Ramos (cell line): ENCODE results near the gene LRRC31.

Experiments
- in situ Hi-C: fragments of 300-500 bp; cut with MboI; formaldehyde crosslinking; loops from one replicate; pipeline ENCODE4 v1.14.3; 2022; ENCODE audit warnings: low sequenced_read_pairs; ENCODE audit not compliant: unreplicated experiment

Gene LRRC31

DNA sequence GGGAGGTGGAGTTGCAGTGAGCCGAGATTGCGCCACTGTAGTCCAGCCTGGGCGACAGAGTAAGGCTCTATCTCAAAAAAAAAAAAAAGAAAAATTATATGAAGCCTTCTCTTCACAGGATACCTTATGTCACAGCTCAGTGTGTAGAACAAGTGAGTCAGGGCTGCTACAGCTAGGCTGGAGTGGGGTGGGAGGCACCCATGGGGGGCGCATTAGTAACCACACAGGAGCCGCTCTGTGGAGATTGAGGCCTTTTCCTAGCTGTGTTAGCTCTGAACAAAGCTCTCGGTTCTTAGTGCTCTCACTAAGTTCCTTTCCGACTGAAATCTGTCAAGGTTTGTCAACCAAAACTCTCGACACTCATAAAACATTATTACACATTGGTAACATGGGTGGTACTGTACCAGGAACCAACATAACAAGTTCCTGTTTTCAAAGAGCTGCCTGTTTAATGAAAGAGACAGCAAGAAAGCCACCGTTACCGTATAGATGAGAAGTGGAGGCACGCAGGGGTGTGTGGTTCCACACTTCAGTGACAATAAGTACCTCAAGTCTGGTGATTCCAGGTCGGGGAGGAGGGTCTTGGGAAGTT is 4.5 kb downstream of the LRRC31 start:
- in situ Hi-C loops, result no loop called here

DNA sequence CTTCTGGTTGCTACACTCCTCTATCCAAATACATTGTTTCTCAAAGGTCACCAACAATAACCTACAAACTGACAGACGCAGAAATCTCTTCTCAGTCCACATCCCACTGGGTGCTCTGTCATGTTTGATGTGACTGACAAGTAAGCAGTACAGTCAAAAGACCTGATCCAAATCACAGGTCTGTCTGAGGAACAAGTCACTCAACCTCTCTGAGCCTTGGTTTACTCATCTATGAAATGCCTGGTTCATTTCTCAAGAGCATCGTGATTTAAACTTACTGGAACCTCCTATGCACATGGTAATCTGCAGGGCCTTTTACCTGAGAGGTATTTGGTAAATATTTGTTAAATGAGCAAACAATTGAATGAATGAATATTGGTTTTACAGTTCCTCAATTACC is 5.5 kb downstream of the LRRC31 start:
- in situ Hi-C loops, result no loop called here

DNA sequence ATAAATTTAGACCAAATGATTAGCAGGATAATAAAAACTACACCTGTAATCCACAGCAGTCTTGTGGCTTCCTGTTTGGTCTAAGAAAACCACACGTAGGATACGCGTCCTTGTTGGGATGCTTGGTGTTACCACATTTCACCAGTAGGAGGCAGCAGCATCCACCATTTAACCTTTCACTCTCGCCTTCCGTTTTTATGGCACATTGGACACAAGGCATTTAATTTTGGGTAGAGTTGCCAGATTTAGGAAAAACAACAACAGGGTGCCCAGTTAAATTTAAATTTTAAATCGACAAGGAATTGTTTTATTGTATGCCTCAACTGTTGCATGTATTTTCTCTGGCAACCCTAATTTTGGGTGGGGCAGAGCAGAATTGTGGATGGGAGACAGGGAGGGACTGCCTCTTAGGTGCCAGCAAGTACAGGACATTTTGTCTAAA is 6.3 kb downstream of the LRRC31 start:
- in situ Hi-C loops, result no loop called here

DNA sequence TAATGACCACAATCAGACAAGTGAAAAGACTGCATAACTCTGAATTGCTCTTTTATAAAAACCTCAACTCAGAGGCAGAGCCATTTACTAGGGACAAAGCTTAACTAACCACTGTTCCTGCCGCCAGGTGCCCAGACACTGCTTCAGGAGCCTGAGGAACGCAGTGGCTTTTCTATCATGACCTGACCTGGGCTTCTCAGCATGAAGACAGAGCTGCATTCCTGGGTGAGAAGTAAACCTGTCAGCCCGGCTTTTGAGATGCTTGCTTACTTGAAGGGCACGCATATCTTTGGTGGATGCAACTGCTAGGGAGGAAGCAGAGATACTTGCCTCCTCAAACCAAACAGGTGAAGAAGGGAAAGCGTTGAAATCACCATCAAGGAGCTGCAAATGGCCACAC is 7.9 kb downstream of the LRRC31 start:
- in situ Hi-C loops, result no loop called here

DNA sequence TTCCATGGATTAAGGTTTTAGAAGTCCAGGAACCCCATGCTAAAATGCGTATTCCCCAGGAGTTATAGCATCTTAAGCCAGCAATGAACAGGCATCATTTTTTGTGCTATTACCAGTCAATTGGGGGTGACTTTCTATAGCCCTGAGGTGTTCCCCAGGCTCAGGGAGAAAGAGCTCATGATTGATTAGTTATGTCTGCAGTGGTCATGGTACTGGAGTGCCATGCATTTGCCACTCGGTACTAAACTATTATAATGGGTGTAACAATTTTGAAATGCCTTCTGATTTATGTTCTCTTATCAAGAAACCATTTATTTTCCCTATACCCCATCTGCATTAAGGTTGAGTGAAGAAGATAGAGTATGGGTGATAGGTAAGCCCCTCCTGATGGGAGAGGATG is 11.9 kb downstream of the LRRC31 start:
- in situ Hi-C loops, result no loop called here

DNA sequence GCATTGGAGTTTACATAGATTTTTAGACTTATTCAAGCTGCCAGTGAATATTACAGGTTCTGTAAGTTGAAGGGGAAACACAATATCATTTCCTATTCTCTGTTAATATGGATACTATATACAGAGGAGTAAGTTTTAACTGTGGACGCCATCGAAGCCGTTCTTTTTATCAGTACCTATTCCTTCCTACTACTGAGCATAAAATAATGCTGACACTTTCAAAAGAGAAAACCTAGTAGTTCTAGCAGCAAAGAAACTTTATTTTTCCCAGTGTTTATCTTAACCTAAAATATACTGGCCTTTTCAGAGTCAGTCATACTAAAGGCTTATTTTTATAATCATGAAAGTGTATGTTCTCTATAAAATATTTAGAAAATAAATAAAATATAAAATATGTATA is 14.2 kb downstream of the LRRC31 start:
- in situ Hi-C loops, result no loop called here

DNA sequence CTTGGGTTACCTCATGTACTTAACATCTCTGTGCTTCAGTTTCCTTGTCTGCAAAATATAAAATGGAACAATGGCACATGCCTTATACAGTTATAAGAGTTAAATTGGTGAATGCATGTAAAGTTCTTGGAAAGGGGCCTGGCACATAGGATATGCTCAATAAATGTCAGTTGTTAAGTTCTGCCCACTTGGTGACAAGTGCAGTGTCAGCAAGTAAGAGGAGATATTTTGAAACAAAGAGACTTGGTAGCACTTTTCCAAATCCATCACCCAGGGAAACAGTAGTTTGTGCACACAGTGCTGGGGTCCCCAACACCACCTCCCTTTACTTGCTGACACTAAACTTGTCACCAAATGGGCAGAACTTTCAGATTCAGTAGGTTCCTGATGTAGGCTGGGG is 19.1 kb downstream of the LRRC31 start:
- in situ Hi-C loops, result no loop called here

DNA sequence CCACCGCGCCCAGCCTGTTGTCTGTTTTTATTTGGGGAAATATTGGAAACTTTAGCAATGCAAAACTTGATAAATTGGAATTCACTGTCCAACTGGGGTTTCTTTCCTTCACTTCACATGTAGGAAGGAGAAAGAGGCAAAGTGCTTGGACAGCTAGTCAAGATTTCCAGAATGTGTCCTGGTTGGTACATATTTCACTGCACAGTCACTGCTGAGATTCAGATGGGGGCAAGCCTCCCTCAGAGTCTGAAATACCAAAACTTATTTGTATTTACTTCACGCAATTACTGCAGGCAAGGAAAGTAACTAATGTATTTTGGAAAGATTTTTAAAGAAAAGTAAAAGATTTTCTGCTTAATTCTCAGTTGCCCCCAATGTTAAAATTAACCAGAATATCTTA is 21.0 kb downstream of the LRRC31 start:
- in situ Hi-C loops, result no loop called here

DNA sequence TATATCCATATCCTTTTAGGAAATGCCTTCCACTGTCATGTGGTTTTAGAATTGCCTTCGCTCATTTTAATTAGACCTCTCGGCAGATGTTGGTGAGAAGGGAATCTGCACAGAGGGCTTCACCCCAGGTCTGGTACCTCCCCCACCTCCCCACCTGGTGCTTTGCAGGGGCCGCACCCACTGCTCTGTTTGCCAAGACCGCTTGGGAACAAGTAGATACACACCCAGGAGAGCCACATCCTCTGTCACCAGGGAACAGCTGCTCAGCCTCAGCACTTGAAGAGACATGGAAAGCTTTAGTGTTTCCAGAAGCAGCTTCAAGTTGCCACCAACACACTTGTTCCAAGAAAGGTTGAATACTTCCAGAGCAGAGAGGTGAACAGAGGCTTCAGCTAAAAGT is 21.8 kb downstream of the LRRC31 start:
- in situ Hi-C loops, result no loop called here

DNA sequence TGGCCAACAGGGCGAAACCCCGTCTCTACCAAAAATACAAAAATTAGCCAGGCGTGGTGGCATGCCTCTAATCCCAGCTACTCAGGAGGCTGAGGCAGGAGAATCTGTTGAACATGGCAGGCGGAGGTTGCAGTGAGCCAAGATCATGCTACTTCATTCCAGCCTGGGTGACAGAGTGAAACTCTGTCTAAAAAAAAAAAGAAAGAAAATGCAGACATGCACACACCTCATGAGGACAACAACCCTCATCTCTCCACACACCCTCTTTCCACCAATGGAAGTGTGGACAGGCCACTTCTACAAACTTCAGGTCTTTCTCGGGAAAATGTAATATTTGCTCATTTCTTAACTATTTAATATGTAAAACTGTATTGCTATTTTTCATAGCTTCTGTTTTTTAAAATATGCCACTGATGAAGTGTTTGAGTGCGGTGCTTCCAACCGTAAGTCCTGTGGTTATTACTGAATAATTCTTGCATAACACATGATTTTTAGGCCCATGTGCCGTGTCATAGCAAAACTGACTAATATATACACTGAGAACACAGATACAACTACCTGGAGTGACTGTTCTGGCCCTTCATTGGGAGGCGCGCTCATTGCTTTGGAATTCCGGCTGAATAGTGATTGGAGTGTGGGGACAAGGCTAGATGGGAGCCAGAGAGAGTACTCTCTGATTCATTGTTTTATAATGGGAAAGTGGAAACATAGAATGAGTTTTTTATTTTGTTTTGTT is 23.1 kb downstream of the LRRC31 start:
- in situ Hi-C loops, result no loop called here

DNA sequence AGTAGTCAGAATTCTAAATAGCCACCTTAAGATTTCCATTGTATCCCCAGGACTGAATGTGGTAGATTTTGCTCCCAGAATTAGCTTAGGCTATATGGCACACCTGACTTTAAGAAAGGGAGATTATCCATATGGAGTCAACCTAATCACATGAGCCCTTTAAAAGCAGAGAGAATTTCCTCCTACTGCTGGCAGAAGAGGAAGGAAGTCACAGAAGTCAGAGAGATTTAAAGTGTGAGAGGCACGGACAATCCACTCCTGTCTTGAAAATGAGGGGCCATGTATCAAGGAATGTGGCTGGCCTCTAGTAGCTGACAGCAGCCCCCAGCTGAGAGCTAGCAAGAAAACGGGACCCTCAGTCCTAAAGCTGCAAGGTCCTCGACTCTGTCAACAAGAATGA is 26.8 kb downstream of the LRRC31 start:
- in situ Hi-C loops, result no loop called here

DNA sequence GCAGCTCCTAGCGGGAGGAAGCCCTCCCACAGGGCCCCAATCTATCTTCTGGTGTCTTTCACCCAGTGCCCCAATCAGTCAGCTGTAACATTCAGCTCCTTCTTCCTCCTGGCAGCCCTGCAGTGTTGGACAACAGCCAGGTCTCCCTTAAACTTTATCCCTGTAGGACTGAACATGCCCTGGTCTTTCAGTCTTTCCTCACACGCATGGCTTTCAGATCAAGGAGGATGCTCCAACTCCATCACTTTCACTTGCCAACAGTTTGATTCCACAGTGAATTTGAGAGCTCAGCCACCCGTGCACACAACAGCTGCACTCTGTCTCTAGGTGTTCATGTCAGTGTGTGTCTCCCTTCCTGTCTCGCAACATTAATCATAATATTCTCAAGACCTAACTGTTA is 28.6 kb downstream of the LRRC31 start:
- in situ Hi-C loops, result no loop called here

DNA sequence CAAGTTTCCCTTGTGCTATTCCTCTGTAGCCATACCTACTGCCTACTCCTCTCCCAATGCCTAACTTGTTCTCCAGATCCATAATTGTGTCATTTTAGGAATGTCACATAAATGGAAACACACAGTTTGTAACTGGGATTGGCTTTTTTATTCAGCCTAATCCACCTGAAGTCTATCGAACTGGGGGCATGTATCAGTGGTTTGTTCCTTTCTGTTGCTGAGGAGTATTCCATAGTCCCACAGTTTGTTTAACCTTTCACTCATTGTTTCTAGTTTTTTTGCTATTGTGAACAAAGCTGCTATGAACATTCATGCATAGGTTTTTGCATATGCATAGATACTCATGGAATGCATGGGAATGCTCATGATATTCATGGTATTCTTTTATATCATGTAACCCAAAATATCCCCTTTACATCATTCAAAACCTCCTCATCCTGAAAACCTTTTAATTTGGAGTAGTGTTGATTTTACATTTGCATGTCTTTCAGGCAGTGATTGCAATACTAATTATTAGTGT is 31.2 kb downstream of the LRRC31 start:
- in situ Hi-C loops, result no loop called here

DNA sequence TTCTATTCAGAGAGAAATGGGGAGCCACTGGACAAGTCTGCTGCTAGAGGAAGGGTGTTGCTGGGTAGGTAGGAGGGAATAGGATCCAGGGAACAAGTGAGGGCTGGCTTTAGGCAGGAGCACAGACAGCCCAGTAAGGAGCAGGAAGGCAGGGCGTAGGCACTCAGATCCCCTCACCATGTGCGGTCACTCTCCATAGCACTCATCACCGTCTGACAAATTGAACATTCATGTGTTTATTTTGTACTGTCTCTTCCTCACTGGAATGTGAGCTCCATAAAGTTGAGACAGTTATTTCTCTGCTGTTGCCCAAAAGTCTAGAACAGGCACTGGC is 32.8 kb downstream of the LRRC31 start:
- in situ Hi-C loops, result no loop called here

DNA sequence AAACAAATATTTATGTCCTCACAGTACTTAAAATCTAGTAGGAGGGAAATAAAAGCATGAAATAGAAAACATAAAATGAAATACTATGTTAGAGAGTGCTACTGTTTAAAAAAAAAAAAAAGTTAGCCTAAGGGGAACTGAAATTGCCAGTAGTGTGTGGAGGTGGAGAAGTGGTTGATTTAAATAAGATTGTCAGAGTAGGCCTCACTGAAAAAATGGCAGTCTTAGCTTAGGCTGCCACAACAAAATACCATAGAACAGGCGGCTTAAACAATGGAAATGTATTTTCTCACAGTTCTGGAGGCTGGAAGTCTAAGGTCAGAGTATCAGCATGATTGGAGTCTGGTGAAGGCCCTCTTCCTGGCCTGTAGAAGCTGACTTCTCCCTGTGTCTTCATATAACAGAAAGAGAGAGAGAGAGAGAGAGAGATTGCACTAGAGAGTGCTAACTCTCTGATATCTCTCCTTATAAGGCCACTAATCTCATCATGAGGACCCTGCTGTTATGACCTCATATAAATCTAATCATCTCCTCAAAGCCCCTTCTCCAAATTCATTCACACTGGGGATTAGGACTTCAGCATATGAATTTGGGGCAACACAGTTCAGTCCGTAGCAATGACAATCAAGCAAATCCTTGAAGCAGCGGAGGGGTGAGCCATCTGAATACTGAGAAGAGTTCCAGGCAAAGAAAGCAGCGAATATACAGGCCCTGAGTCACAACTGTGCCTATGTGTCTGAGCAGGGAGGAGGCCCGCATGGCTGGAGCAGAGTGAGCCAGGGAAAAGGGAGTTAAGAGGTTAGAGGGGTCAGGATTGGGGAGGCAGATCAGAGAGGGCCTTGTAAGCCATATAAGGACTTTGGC is 33.4 kb downstream of the LRRC31 start:
- in situ Hi-C loops, result no loop called here

DNA sequence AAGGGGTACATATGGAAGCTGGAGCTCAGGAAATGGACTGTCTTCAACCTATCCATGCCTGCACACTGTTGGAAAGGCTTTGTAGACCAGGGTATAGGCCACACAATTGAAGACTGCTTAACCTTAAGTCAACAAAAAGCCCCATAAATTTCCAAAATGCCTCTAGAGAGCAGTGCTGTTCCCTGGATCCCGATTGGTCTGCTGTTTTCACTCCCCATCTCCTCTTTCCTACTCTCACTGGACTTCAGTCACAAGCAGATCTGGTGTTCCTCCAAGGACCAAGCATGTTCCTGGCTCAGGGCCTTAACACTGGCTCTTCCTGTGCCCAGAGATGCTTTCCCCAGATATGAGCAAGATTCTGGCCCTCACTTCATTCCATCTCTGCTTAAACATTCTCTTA is 34.2 kb downstream of the LRRC31 start:
- in situ Hi-C loops, result no loop called here

DNA sequence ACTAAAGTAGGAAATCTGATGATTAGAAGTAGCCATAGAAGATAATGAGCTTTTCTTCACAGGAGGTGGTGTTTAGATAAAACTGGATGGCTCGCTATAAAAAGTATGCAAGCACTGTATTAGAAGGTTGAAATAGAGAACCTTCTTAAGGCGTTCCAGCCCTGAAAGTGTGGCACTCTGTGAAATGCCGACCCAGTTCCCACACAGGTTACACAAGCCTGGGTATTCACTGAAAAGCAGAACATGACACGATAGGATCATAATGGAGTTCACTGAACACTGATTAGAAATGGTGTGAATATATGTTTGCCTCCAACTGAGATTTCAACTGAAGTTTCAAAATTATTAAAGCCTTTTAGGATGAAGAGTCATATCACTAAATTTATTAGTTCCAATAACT is 42.0 kb downstream of the LRRC31 start:
- in situ Hi-C loops, result no loop called here

DNA sequence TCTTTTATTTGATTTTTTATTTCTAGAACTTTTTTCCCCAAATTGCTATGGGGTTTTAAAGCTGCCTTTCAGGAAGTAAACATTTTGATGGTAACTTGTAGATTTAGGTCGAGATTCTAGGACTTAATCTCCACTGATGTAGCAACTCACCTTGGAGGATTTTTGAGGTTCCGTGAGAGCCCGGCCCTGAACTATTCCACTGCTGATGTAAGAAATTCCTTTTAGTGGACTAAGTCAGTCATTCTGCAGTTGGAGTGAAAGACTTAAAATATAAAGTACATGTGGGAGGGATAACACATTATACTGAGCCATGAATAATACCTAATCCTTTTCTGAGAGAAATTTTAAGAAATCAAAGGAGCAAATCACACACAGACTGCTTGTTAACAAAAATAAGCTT is 44.4 kb downstream of the LRRC31 start:
- in situ Hi-C loops, result no loop called here

DNA sequence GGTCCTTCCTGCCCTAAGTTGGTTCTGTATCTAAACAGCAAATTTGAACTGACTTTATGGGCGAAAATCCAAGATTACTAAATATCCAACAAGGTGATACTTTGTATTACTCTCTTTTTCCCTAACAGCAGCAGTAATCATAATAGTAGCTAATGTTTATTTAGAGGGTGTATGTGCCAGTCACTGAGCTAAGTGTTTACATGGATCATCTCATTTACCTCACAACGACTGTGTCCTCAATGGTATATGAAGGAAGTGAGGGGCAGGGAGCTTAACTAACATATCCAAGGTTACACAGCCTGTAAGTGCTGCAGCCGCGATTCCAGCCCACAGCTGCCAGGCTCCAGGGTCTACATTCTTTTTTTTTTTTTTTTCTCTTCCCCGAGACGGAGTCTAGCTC is 46.8 kb downstream of the LRRC31 start:
- in situ Hi-C loops, result no loop called here

DNA sequence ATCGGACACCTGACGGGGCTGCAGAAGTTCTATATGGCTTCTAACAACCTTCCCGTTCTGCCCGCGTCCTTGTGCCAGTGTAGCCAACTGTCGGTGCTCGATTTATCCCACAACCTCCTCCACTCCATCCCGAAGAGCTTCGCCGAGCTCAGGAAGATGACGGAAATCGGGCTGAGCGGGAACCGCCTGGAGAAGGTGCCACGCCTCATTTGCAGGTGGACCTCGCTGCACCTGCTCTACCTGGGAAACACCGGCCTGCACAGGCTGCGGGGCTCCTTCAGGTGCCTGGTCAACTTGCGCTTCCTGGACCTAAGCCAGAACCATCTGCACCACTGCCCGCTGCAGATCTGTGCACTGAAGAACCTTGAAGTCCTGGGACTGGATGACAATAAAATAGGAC is 47.2 kb downstream of the LRRC31 start:
- in situ Hi-C loops, result no loop called here

DNA sequence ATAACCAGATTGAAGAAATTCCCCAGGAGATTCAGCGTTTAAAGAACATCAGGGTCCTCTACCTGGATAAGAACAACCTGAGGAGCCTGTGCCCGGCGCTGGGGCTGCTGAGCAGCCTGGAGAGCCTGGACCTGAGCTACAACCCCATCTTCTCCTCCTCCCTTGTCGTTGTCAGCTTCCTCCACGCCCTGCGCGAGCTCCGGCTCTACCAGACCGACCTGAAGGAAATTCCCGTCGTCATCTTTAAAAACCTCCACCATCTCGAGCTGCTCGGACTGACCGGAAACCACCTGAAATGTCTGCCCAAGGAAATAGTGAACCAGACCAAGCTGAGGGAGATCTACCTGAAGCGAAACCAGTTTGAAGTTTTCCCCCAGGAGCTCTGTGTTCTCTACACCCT is 47.6 kb downstream of the LRRC31 start:
- in situ Hi-C loops, result no loop called here
